Mammary epithelial cell (primary cell): ENCODE data around the gene HLTF.

Experiments used
- CTCF ChIP-seq, 2 donors: IDR thresholded peaks in 1 of 2; conservative IDR thresholded peaks in 1 of 2; 2 replicates each; pipeline ENCODE4 v1.5.1; 2011 to 2012; ENCODE audit warnings: inconsistent platforms in 2 of 2, low read length in 2 of 2, mild to moderate bottlenecking in 2 of 2, control low read depth in 1 of 2, low read depth in 1 of 2; ENCODE audit not compliant: insufficient read depth in 1 of 2; ENCODE audit errors: extremely low read depth in 1 of 2
- EZH2 ChIP-seq: IDR thresholded peaks from 2 replicates; pipeline ENCODE4 v1.6.1; 2012; ENCODE audit warnings: low read length, inconsistent platforms, borderline replicate concordance

GRCh38 chr3:149007567-149008257, 78.6 kb downstream of the HLTF start:
- TF ChIP-seq CTCF (conservative IDR thresholded peaks at IDR 0.05 in 1 of 2, IDR thresholded peaks at IDR 0.05 in 1 of 2; ENCODE audit: extremely low read depth in 1 of 2, insufficient read depth in 1 of 2, low read depth in 1 of 2, low read length in 2 of 2) (no peak), EZH2 (no peak)
